CD4-positive, CD25-positive, alpha-beta regulatory T cell (primary cell): ENCODE data around the gene PGAP3. TPM values are rescaled to one million over a fixed set of nuclear protein-coding genes. Genes with fewer than 3 reads are reported as not detected.
A peak's percentile ranks its signal among the peaks of the same experiment; 100 is the strongest.

ENCODE experiments used
- ATAC-seq, 2 donors: fragments of 150-1000 bp; cut with Tn5 transposase; one replicate each; pipeline ENCODE4 v1.10.0; 2021; ENCODE audit warnings: low read depth in 2 of 2, moderate number of reproducible peaks in 2 of 2, moderate library complexity in 1 of 2
- DNase-seq, 3 donors: peaks; one replicate each; pipeline versions ENCODE4 v3.0.0 to v3.0.0-alpha.2; 2012 to 2022; ENCODE audit warnings: mixed read lengths in 1 of 3
- H3K27ac ChIP-seq: one replicate; pipeline ENCODE4 v1.7.0; 2013; ENCODE audit warnings: mild to moderate bottlenecking, low read length; ENCODE audit not compliant: insufficient read depth, poor library complexity, severe bottlenecking
- H3K27me3 ChIP-seq: one replicate; pipeline ENCODE4 v1.7.0; 2013; ENCODE audit warnings: low read length; ENCODE audit not compliant: control insufficient read depth, insufficient read depth
- H3K36me3 ChIP-seq: one replicate; pipeline ENCODE4 v1.7.0; 2013; ENCODE audit warnings: mild to moderate bottlenecking, low read length, moderate library complexity; ENCODE audit not compliant: control insufficient read depth, insufficient read depth
- H3K4me1 ChIP-seq: 2 replicates; pipeline ENCODE4 v1.7.0; 2013; ENCODE audit warnings: mild to moderate bottlenecking, low read length; ENCODE audit not compliant: insufficient read depth, control insufficient read depth, poor library complexity, severe bottlenecking
- H3K4me3 ChIP-seq: one replicate; pipeline ENCODE4 v1.7.0; 2013; ENCODE audit warnings: low read depth, mild to moderate bottlenecking, low read length, moderate library complexity
- H3K9me3 ChIP-seq, 2 experiments: 1 replicate in 1 of 2; 2 replicates in 1 of 2; pipeline ENCODE4 v1.7.0; 2013; ENCODE audit warnings: low read length in 2 of 2, mild to moderate bottlenecking in 1 of 2, moderate library complexity in 1 of 2; ENCODE audit not compliant: control insufficient read depth in 2 of 2
- H3K27ac Mint-ChIP-seq, 3 donors: one replicate each; pipeline ENCODE4 v1.8.0; 2020 to 2022; ENCODE audit warnings: mild to moderate bottlenecking in 3 of 3, mixed read lengths in 3 of 3, moderate library complexity in 2 of 3
- H3K27me3 Mint-ChIP-seq: one replicate; pipeline ENCODE4 v1.8.0; 2022; ENCODE audit warnings: mild to moderate bottlenecking, mixed read lengths
- H3K36me3 Mint-ChIP-seq: one replicate; pipeline ENCODE4 v1.8.0; 2020; ENCODE audit warnings: mixed read lengths
- H3K4me1 Mint-ChIP-seq, 4 donors: one replicate each; pipeline ENCODE4 v1.8.0; 2020 to 2022; ENCODE audit warnings: mixed read lengths in 4 of 4, mild to moderate bottlenecking in 1 of 4
- H3K4me3 Mint-ChIP-seq, 4 donors: one replicate each; pipeline ENCODE4 v1.8.0; 2020 to 2022; ENCODE audit warnings: mild to moderate bottlenecking in 4 of 4, mixed read lengths in 4 of 4, moderate library complexity in 3 of 4
- H3K9me3 Mint-ChIP-seq, 7 donors: one replicate each; pipeline ENCODE4 v1.8.0; 2020 to 2022; ENCODE audit warnings: mixed read lengths in 7 of 7, mild to moderate bottlenecking in 3 of 7, moderate library complexity in 2 of 7
- polyA plus RNA-seq, 4 donors: library from polyadenylated mRNA; unstranded; fragments of 300-500 nt; fragmentation: Illumina TruSeq; gene quantifications; one replicate each; pipeline ENCODE4 v1.2.3, GENCODE V29; 2021
- total RNA-seq: library from RNA; stranded (reverse); gene quantifications from one replicate; pipeline ENCODE4 v1.2.3, GENCODE V29; 2022

The PGAP3 gene
- total and polyA plus RNA-seq, 5 donors from 2014 or later = 15.2 to 28.0 (median 19.7) TPM

DNA sequence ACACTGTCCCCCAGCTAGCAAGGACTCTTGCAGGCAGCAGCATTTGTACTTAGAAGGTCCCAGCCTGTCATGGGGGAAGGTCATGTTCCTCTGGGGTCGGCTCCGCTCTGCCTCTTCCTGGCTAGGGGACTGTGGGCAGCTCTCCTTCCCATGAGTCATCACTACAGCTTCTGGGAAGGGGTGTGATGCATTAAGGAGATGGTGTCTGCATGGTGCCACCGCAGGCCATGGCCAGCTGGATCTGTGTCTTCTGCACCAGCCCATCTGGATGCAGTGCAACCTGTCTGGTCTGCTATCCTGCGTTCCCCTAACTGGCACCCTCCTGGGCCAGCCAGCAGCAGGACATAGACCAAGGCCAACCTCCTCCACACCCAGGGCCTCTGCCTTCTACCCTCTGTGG lies 44.6 kb downstream of the PGAP3 start:
- H3K4me3 Mint-ChIP-seq = peak overlapping the region in 1 of 4 donors; percentile 13
- H3K27me3 ChIP-seq = no peaks in the 10 kb centered on the region
- H3K4me1 ChIP-seq = peaks cover 33% of the 10 kb centered on the region
- peaks cover 6% of the 10 kb centered on the region for H3K36me3 Mint-ChIP-seq
- H3K27ac ChIP-seq = no peak overlapping the region
- no peak overlapping the region for H3K4me3 ChIP-seq
- no peaks in the 10 kb centered on the region for H3K9me3 ChIP-seq
- no peaks in the 10 kb centered on the region for H3K27me3 Mint-ChIP-seq
- H3K27ac Mint-ChIP-seq = peak overlapping the region in 2 of 3 donors; percentile 64 to 78
- DNase-seq (no peak), ATAC-seq (no peak)
- H3K4me1 Mint-ChIP-seq = peaks cover 0 to 73% (median 41%) of the 10 kb centered on the region in 4 donors
- H3K9me3 Mint-ChIP-seq = no peaks in the 10 kb centered on the region
- H3K36me3 ChIP-seq = peaks cover 8% of the 10 kb centered on the region

DNA sequence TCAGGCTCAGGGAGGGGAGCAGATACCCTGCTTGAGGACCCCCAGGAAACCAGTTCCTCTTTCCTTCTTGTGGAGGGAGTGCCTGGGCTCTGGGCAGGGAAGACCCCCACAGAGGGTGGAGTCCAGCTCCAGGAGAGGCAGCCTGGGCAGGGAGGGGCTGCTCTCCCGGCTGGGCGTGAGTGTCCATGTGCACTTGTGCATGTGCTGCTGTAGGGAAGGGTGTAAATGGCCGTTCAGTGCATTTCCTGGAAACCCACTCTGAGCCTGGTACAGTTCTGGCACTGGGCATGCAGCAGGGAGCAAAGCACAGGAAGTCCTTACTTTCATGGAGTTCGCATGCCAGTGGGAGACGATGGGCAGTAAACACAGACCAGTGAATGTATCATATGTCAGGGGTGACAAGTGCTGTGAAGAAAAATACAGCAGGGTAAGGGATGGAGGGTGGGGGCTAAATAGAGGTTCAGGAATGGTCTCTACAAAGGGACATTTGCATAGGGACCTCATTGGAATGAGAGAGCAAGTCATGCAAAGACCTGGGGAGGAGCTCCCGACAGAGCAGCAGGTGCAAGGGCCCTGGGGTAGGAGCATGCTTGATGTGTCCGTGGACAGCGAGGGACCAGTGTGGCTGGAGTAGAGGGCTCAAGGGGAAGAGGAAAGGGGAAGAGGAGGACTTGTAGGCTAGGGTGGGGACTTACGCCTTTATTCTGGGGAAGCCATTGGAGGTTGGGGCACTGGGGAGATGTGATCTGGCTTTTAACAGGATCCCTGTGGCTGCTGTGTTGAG lies 45.4 kb downstream of the PGAP3 start:
- H3K27ac ChIP-seq = no peak overlapping the region
- Mint-ChIP-seq H3K27ac (peak overlapping the region in 2 of 3 donors; percentile 64 to 78), H3K27me3 (no peaks in the 10 kb centered on the region), H3K36me3 (peaks cover 6% of the 10 kb centered on the region), H3K4me1 (peaks cover 6 to 78% (median 48%) of the 10 kb centered on the region in 4 donors), H3K4me3 (no peak overlapping the region), H3K9me3 (no peaks in the 10 kb centered on the region)
- no peak overlapping the region for H3K4me3 ChIP-seq
- no peaks in the 10 kb centered on the region for H3K27me3 ChIP-seq
- DNase-seq (no peak), ATAC-seq (no peak)
- peaks cover 41% of the 10 kb centered on the region for H3K4me1 ChIP-seq
- no peaks in the 10 kb centered on the region for H3K9me3 ChIP-seq
- H3K36me3 ChIP-seq = peaks cover 8% of the 10 kb centered on the region

DNA sequence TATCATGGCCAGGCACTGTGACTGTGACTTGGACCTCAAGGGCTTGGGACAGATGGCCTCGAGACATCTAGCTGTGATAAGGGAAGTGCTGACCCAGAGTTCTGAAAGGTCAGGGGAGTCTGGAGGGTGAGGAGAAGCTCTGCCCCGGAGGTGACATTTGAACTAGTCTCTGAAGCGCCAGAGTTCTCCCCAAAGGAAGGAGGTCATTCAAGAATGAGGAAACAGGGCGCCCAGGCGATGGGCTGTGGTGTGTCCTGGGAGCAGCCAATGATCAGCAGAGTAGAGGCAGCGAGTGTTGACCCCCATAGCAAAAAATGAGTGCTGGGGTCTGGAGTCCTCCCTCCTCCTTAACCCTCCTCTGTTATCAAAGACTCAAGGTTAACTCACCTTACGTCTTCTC lies 46.0 kb downstream of the PGAP3 start:
- ATAC-seq = no peak
- Mint-ChIP-seq H3K36me3 (peaks cover 6% of the 10 kb centered on the region), H3K9me3 (no peaks in the 10 kb centered on the region), H3K4me3 (peak overlapping the region in 2 of 4 donors; percentile 22 to 59), H3K27ac (peak overlapping the region in 1 of 3 donors; percentile 77), H3K27me3 (no peaks in the 10 kb centered on the region), H3K4me1 (peaks cover 6 to 81% (median 49%) of the 10 kb centered on the region in 4 donors)
- Histone ChIP-seq H3K4me1 (peaks cover 42% of the 10 kb centered on the region), H3K4me3 (no peak overlapping the region), H3K27ac (no peak overlapping the region), H3K27me3 (no peaks in the 10 kb centered on the region), H3K9me3 (no peaks in the 10 kb centered on the region), H3K36me3 (peaks cover 8% of the 10 kb centered on the region)
- DNase-seq = no peak

DNA sequence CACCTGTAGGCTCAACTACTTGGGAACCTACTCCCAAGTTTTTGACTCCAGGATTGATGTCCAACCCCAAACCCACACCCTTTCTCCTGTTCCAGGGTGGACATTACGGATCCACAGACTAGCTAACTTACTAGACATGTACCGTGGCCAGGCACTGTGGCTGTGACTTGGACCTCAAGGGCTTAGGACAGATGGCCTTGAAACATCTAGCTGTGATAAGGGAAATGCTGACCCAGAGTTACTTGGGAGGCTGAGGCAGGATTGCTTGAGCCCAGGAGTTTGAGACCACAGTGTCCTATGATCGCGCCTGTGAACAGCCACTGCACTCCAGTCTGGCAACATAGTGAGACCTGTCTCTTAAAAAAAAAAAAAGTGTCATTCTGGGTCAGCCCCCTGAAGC lies 46.8 kb downstream of the PGAP3 start:
- Histone ChIP-seq H3K36me3 (peaks cover 6% of the 10 kb centered on the region), H3K4me1 (peaks cover 50% of the 10 kb centered on the region), H3K27me3 (no peaks in the 10 kb centered on the region), H3K9me3 (no peaks in the 10 kb centered on the region), H3K27ac (no peak overlapping the region), H3K4me3 (no peak overlapping the region)
- no peaks in the 10 kb centered on the region for H3K9me3 Mint-ChIP-seq
- H3K4me1 Mint-ChIP-seq = peaks cover 6 to 88% (median 51%) of the 10 kb centered on the region in 4 donors
- peaks cover 6% of the 10 kb centered on the region for H3K36me3 Mint-ChIP-seq
- peak overlapping the region in 2 of 4 donors; percentile 21 to 70 for H3K4me3 Mint-ChIP-seq
- DNase-seq (no peak), ATAC-seq (no peak)
- no peaks in the 10 kb centered on the region for H3K27me3 Mint-ChIP-seq
- H3K27ac Mint-ChIP-seq = peak overlapping the region in 1 of 3 donors; percentile 55

DNA sequence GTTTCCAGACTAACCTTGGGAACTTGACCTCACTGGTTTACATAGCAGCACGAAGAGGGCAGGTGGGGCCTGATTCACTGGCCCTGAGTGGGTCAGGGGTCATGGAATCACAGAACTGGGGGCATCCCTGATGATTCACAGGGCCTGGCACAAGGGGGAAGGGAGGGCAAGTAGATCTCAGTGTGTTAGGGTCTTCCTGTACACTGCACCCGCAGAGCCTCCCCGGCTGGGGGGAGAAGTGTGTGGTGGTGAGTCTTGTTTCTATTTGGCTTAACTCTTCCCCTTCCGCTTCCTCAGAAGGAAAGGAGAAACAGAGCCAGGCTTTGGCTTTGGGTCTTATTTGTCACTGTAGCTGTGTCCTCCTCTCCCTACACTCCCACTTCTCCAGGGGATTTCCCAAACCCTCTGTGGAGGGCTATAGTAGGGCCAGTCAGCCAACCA lies 47.2 kb downstream of the PGAP3 start:
- H3K27ac ChIP-seq = no peak overlapping the region

DNA sequence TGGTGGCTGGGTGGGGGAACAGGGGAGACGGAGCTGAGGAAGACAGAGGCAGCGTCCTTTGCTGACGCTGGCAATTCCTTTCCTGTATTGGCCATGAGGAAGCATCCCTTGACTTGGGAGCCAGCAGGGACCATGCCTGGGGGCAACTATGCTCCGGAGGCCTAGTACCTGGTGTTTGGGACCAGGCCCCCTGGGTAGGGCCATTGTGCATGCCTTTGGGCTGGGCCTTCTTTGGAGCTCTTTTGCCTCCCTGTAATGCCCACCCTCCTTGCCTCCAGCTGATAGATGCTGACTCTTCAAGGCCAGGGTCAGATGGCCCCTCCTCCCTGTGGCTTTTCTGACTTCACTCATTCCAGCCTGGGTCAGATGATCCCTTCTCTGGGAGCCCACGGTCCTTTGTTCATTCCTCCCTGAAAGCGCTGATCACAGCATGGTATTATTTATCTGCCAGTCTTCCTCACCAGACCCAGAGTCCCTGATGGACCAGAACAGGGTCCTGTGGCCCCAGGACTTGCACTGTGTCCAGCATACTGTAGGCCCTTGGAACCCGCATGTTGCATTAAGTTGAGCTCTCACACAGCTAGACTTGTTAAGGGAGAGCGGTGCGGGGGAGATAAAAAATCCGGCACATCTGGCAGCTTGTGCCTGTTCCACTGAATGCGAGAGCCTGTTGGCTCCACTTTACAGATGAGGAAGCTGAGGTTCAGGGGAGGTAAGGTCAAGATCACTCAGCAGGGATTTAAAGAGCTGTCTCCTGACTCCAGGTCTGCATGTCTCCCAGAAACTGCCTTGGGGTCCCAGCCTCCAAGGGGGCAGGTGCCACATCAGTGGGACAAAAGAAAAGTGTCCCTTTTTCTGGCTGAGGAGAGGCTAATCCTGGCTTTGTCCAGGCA lies 48.0 kb downstream of the PGAP3 start:
- H3K4me1 Mint-ChIP-seq = peaks cover 6 to 78% (median 49%) of the 10 kb centered on the region in 4 donors
- Histone ChIP-seq H3K36me3 (peaks cover 5% of the 10 kb centered on the region), H3K27ac (no peak overlapping the region), H3K4me1 (peaks cover 54% of the 10 kb centered on the region), H3K27me3 (no peaks in the 10 kb centered on the region), H3K4me3 (no peak overlapping the region), H3K9me3 (no peaks in the 10 kb centered on the region)
- H3K27me3 Mint-ChIP-seq = no peaks in the 10 kb centered on the region
- peaks cover 6% of the 10 kb centered on the region for H3K36me3 Mint-ChIP-seq
- DNase-seq (no peak), ATAC-seq (no peak)
- H3K9me3 Mint-ChIP-seq = no peaks in the 10 kb centered on the region
- peak overlapping the region in 1 of 3 donors; percentile 86 for H3K27ac Mint-ChIP-seq
- H3K4me3 Mint-ChIP-seq = peak overlapping the region; percentile 58 to 92 (median 63)

More for the DNA sequence above, 47.2 kb downstream of the PGAP3 start:
- H3K27me3 Mint-ChIP-seq = no peaks in the 10 kb centered on the region
- Histone ChIP-seq H3K9me3 (no peaks in the 10 kb centered on the region), H3K4me3 (no peak overlapping the region), H3K27me3 (no peaks in the 10 kb centered on the region), H3K36me3 (peaks cover 5% of the 10 kb centered on the region), H3K4me1 (peaks cover 52% of the 10 kb centered on the region)
- peaks cover 6% of the 10 kb centered on the region for H3K36me3 Mint-ChIP-seq
- DNase-seq = no peak
- peaks cover 6 to 83% (median 52%) of the 10 kb centered on the region in 4 donors for H3K4me1 Mint-ChIP-seq
- no peaks in the 10 kb centered on the region for H3K9me3 Mint-ChIP-seq
- ATAC-seq = no peak
- H3K27ac Mint-ChIP-seq = peak overlapping the region in 1 of 3 donors; percentile 41
- peak overlapping the region in 3 of 4 donors; percentile 21 to 70 (median 52) for H3K4me3 Mint-ChIP-seq

DNA sequence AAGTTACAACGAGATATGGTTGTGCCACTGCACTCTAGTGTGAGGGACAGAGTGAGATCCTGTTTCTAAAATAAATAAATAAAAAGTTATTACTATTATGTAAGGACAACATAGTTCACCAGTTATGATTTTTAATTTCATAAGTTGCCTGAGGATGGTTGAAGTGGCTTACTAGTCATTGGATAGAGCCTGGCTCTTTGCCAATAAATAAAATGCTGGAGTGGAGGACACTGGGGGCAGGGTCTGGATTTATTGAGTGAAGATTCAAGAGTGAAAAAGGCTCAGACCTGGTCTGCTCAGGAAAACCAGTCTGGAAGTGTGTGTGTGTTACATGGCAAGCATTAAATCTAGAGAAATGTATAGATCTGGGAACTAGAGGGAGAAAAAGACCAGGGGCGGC lies 48.8 kb downstream of the PGAP3 start:
- no peak for ATAC-seq
- H3K27ac Mint-ChIP-seq = no peak overlapping the region
- peak overlapping the region; percentile 96 for H3K4me3 ChIP-seq

More for the DNA sequence above, 48.8 kb downstream of the PGAP3 start:
- Mint-ChIP-seq H3K27me3 (peaks cover 4% of the 10 kb centered on the region), H3K4me1 (peaks cover 11 to 76% (median 50%) of the 10 kb centered on the region in 4 donors), H3K36me3 (peaks cover 6% of the 10 kb centered on the region), H3K4me3 (peak overlapping the region; percentile 33 to 92 (median 62)), H3K9me3 (no peaks in the 10 kb centered on the region)
- H3K27me3 ChIP-seq = no peaks in the 10 kb centered on the region
- peaks cover 5% of the 10 kb centered on the region for H3K36me3 ChIP-seq
- no peak overlapping the region for H3K27ac ChIP-seq
- peaks cover 62% of the 10 kb centered on the region for H3K4me1 ChIP-seq
- H3K9me3 ChIP-seq = no peaks in the 10 kb centered on the region
- DNase-seq = no peak
